SK-N-SH (cell line): ENCODE data around the gene MCTS1. TPM values are rescaled to one million over a fixed set of nuclear protein-coding genes. Genes with fewer than 3 reads are reported as not detected.

Experiments
- CTCF ChIA-PET: fragments of 300-600, 350-600 bp; formaldehyde crosslinking; extraction: SDS; loops from one replicate; lab custom pipeline; 2021; lab: Yijun Ruan, JAX
- POLR2A ChIA-PET: fragments of 350-600 bp; sonication (Branson Sonifier 250); formaldehyde crosslinking; extraction: SDS; loops from one replicate; lab custom pipeline; 2020; ENCODE audit warnings: antibody characterized with exemption, inconsistent platforms; lab: Yijun Ruan, JAX
- DNase-seq: peaks from one replicate; pipeline ENCODE4 v3.0.0; 2012
- H2AFZ ChIP-seq: fragments of 200-600 bp; sonication (generic); 2 replicates; pipeline ENCODE4 v1.8.1; 2016; ENCODE audit warnings: antibody characterized with exemption, mild to moderate bottlenecking, low read depth
- H3F3A ChIP-seq: fragments of 200-600 bp; sonication (generic); replicated peaks from 2 replicates; pipeline ENCODE3; 2016; ENCODE audit warnings: antibody characterized with exemption, mild to moderate bottlenecking; ENCODE audit not compliant: insufficient read depth
- H3K27ac ChIP-seq, 2 experiments: fragments of 200-500 bp in 1 of 2; fragments of 200-600 bp in 1 of 2; sonication (Bioruptor generic) in 1 of 2; sonication (generic), shearing (Covaris generic) in 1 of 2; 2 replicates each; pipeline versions ENCODE4 v1.5.1 to v1.6.1; 2014 to 2016; ENCODE audit warnings: low read depth in 2 of 2, inconsistent platforms in 1 of 2, low read length in 1 of 2, mild to moderate bottlenecking in 1 of 2, mixed read lengths in 1 of 2
- H3K27me3 ChIP-seq: fragments of 200-600 bp; sonication (generic), shearing (Covaris generic); 2 replicates; pipeline ENCODE4 v1.6.1; 2016; ENCODE audit warnings: mixed run types; ENCODE audit not compliant: insufficient read depth
- H3K36me3 ChIP-seq, 2 experiments: fragments of 200-500 bp in 1 of 2; fragments of 200-600 bp in 1 of 2; sonication (Bioruptor generic) in 1 of 2; sonication (generic) in 1 of 2; replicated peaks in 1 of 2; 2 replicates each; pipeline versions ENCODE3 to v1.5.1; 2014 to 2016; ENCODE audit warnings: low read length in 1 of 2, mild to moderate bottlenecking in 1 of 2; ENCODE audit not compliant: insufficient read depth in 2 of 2, control insufficient read depth in 1 of 2
- H3K4me1 ChIP-seq, 2 experiments: fragments of 200-500 bp in 1 of 2; fragments of 200-600 bp in 1 of 2; sonication (Bioruptor generic) in 1 of 2; sonication (generic), shearing (Covaris generic) in 1 of 2; 2 replicates each; pipeline versions ENCODE4 v1.5.1 to v1.6.1; 2014 to 2016; ENCODE audit warnings: low read depth in 1 of 2, low read length in 1 of 2, mixed run types in 1 of 2; ENCODE audit not compliant: insufficient read depth in 2 of 2, control insufficient read depth in 1 of 2
- H3K4me2 ChIP-seq: fragments of 200-600 bp; sonication (generic), shearing (Covaris generic); 2 replicates; pipeline ENCODE4 v1.6.1; 2017; ENCODE audit warnings: mixed run types
- H3K4me3 ChIP-seq, 2 experiments: fragments of 200-500 bp in 1 of 2; fragments of 200-600 bp in 1 of 2; sonication (Bioruptor generic) in 1 of 2; sonication (generic), shearing (Covaris generic) in 1 of 2; 2 replicates each; pipeline versions ENCODE4 v1.5.1 to v1.8.1; 2014 to 2016; ENCODE audit warnings: low read depth in 2 of 2, inconsistent platforms in 1 of 2, low read length in 1 of 2, mild to moderate bottlenecking in 1 of 2, mixed read lengths in 1 of 2, moderate library complexity in 1 of 2
- H3K79me2 ChIP-seq: fragments of 200-600 bp; sonication (generic); 2 replicates; pipeline ENCODE4 v1.8.1; 2017; ENCODE audit warnings: mild to moderate bottlenecking; ENCODE audit not compliant: insufficient read depth
- H3K9ac ChIP-seq: fragments of 200-600 bp; sonication (generic); 2 replicates; pipeline ENCODE4 v1.6.1; 2017; ENCODE audit warnings: mixed run types
- H3K9me2 ChIP-seq: fragments of 200-600 bp; sonication (generic); 2 replicates; pipeline ENCODE4 v1.6.1; 2017; ENCODE audit warnings: mixed run types
- H3K9me3 ChIP-seq: fragments of 200-600 bp; sonication (generic); 2 replicates; pipeline ENCODE4 v1.6.1; 2017; ENCODE audit warnings: mixed run types, mild to moderate bottlenecking, moderate library complexity
- H4K20me1 ChIP-seq: fragments of 200-600 bp; sonication (generic); 2 replicates; pipeline ENCODE4 v1.6.1; 2017; ENCODE audit warnings: mild to moderate bottlenecking, mixed run types; ENCODE audit not compliant: insufficient read depth
- CHD2 ChIP-seq: fragments of 150-350 bp; IDR thresholded peaks from 2 replicates; pipeline ENCODE4 v1.6.1; 2018; ENCODE audit warnings: low read length; ENCODE audit not compliant: partially characterized antibody
- EZH2phosphoT487 ChIP-seq: fragments of 200-600 bp; sonication (generic); IDR thresholded peaks from 2 replicates; pipeline ENCODE4 v1.6.1; 2017; ENCODE audit warnings: low read depth, mixed run types, mild to moderate bottlenecking, antibody characterized with exemption, moderate library complexity, borderline replicate concordance
- FOXJ3 ChIP-seq: sonication (generic); formaldehyde crosslinking; IDR thresholded peaks from 2 replicates; pipeline ENCODE4 v1.5.1; 2020; ENCODE audit warnings: mild to moderate bottlenecking, missing genetic modification reagents
- GABPA ChIP-seq: IDR thresholded peaks from 2 replicates; pipeline ENCODE4 v1.4.0; 2012; ENCODE audit warnings: low read depth, mild to moderate bottlenecking
- JUND ChIP-seq: IDR thresholded peaks from 2 replicates; pipeline ENCODE4 v1.4.0; 2012
- MEF2A ChIP-seq: IDR thresholded peaks from 2 replicates; pipeline ENCODE4 v1.4.0; 2012; ENCODE audit warnings: low read depth, borderline replicate concordance
- NFIC ChIP-seq: IDR thresholded peaks from 2 replicates; pipeline ENCODE4 v1.4.0; 2012; ENCODE audit warnings: borderline replicate concordance
- NRF1 ChIP-seq: IDR thresholded peaks from 2 replicates; pipeline ENCODE4 v1.6.1; 2012; ENCODE audit warnings: low read depth, mild to moderate bottlenecking, low read length
- POLR2AphosphoS5 ChIP-seq: IDR thresholded peaks from 2 replicates; pipeline ENCODE4 v1.6.1; 2012; ENCODE audit warnings: low read depth, low read length
- RAD21 ChIP-seq: IDR thresholded peaks from 2 replicates; pipeline ENCODE4 v1.6.1; 2012; ENCODE audit warnings: mild to moderate bottlenecking, low read length
- RFX5 ChIP-seq: IDR thresholded peaks from 2 replicates; pipeline ENCODE4 v1.6.1; 2012; ENCODE audit warnings: mild to moderate bottlenecking, improper control_type of control experiment, low read length
- TAF1 ChIP-seq: IDR thresholded peaks from 2 replicates; pipeline ENCODE4 v1.6.1; 2012; ENCODE audit warnings: low read depth, mild to moderate bottlenecking, low read length, moderate library complexity, borderline replicate concordance
- TCF12 ChIP-seq: IDR thresholded peaks from 2 replicates; pipeline ENCODE4 v1.4.0; 2012
- TEAD4 ChIP-seq: IDR thresholded peaks from 2 replicates; pipeline ENCODE4 v1.4.0; 2012; ENCODE audit warnings: mild to moderate bottlenecking, borderline replicate concordance; ENCODE audit not compliant: insufficient read depth
- YY1 ChIP-seq: IDR thresholded peaks from 2 replicates; pipeline ENCODE4 v1.4.0; 2012; ENCODE audit warnings: low read depth, mild to moderate bottlenecking
- WGBS: methylation state at CpG from one replicate; pipeline ENCODE4 v1.1.6; 2017; ENCODE audit warnings: low lambda C conversion rate; 5-methylcytosine and 5-hydroxymethylcytosine counted together
- polyA plus RNA-seq, 3 experiments: library from polyadenylated mRNA; depleted of rRNA; stranded (reverse); fragments of >200 nt; gene quantifications; 2 replicates each; pipeline ENCODE4 v1.2.3, GENCODE V29; 2012
- TF ChIP-seq, protein P1 (sequence below): IDR thresholded peaks from 2 replicates; pipeline ENCODE4 v1.4.0; 2012; ENCODE audit warnings: low read depth, borderline replicate concordance
- TF ChIP-seq, protein P2 (sequence below): fragments of 150-350 bp; IDR thresholded peaks from 2 replicates; pipeline ENCODE4 v1.6.1; 2017; ENCODE audit warnings: antibody characterized with exemption, low read length, low read depth, borderline replicate concordance
- TF ChIP-seq, protein P3 (sequence below): fragments of 150-350 bp; IDR thresholded peaks from 2 replicates; pipeline ENCODE4 v1.6.1; 2016; ENCODE audit warnings: mild to moderate bottlenecking, low read depth, low read length

Gene MCTS1
- polyA plus RNA-seq, 1 of the 3 experiments (the other 2 are of a cell fraction), result 62.1 TPM

DNA sequence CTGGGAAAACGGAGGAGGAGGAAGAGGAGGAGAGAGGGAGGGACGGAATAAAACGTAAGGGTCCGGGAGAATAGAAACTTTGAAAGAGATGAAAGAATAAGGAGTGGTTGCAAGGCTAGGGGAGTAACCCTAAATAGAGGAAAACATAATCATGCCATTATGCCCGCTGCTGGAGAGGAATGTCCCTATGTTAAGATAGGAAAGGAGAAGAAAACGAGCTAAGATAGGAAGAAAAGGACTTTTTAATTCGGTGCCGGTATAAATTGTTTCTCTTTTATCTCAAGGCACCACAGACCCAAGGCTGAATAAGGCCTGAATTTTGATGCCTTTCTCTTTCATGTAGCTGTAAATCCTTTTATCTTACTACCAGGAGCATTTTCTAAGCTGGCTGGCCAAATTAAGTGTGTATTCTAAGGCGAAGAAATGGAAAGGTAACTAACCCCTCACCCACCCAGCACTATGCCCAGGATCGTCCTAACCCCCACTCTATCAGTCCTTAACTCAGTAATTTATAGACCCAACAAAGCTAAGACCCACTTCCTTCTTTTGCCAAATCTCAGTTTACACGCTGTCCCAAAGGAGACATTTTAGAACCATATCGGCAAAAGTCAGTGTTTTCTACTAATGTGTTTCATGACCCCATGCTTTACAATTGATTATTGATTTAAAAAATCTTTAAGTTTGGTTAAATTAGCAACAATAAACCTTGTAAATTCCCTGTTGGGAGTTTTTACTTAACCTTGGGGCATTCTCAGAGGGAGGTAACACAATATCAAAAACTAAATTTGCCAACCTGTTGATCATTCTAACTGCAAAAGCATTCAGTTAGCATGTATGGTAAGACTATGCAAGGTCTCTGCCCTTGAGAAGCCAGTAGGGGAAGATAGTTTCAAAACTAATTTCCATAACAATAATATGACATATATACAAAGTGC is 42.0 kb upstream of the MCTS1 start:
- Histone ChIP-seq H3K27ac (peak overlapping the region; percentile 89 to 96), H3K9me3 (no peaks in the 10 kb centered on the region), H3K9ac (peak overlapping the region; percentile 97), H3K4me2 (peak overlapping the region; percentile 72), H3K4me3 (peak overlapping the region; percentile 77 to 78), H3K9me2 (no peaks in the 10 kb centered on the region), H3K36me3 (peaks cover 6 to 11% of the 10 kb centered on the region in 2 experiments), H4K20me1 (no peaks in the 10 kb centered on the region; the same call in 1 of the 2 replicates), H3F3A (peaks cover 16% of the 10 kb centered on the region), H3K79me2 (peaks cover 36% of the 10 kb centered on the region), H3K4me1 (peaks cover 0 to 4% of the 10 kb centered on the region in 2 experiments; a peak in 2 of 4 replicates), H2AFZ (peak overlapping the region; percentile 90), H3K27me3 (no peaks in the 10 kb centered on the region)
- WGBS, result 16% methylated on average over 12 of the region's 12 CpGs
- ChIA-PET CTCF (interaction anchor here (0.6 to 1.3 kb wide), 6 partner anchors 9 to 546 kb away, joined by 3 to 4 read pairs (median 4); partner anchors contain the start of gene MCTS1), POLR2A (interaction anchor here (0.6 to 3.3 kb wide), 4 partner anchors 42 to 101 kb away, joined by 3 to 43 read pairs (median 4); partner anchors contain the start of gene MCTS1)
- TF ChIP-seq POLR2AphosphoS5 (peak; percentile 41; the same call in 1 of the 2 replicates), GABPA (peak; percentile 2; the same call in 1 of the 2 replicates), RFX5 (no peak), TEAD4 (no peak), TCF12 (no peak), EZH2phosphoT487 (no peak), NRF1 (no peak), CHD2 (no peak)
- TF ChIP-seq, protein P1, sequence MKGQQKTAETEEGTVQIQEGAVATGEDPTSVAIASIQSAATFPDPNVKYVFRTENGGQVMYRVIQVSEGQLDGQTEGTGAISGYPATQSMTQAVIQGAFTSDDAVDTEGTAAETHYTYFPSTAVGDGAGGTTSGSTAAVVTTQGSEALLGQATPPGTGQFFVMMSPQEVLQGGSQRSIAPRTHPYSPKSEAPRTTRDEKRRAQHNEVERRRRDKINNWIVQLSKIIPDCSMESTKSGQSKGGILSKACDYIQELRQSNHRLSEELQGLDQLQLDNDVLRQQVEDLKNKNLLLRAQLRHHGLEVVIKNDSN, result no peak
- DNase-seq, result no peak

DNA sequence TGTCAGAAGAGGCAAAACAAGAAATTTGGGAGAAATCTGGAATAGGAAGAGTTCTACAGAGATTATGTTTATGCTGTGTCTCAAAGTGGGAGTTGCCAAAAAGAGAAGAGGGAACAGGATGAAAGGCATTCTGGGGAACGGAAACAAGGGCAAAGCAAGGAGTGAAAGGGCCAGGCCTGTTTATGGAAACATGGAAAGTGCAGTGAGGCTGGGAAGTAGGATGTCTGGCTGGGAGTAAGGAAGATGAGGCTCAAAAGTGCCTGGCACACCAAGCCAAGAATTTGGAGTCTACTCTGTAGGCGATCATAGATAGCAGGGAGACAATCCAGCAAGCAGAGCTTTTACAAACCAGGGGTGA is 41.4 kb upstream of the MCTS1 start:
- CTCF ChIA-PET, result no interaction called here
- no peaks in the 10 kb centered on the region for H3K27me3 ChIP-seq
- peak overlapping the region in 1 of 2 experiments; percentile 96; a peak in 2 of 4 replicates for H3K27ac ChIP-seq
- H3K9ac ChIP-seq, result no peak overlapping the region; the same call in 1 of the 2 replicates
- H3F3A ChIP-seq, result peaks cover 16% of the 10 kb centered on the region
- H4K20me1 ChIP-seq, result no peaks in the 10 kb centered on the region; the same call in 1 of the 2 replicates
- DNase-seq, result no peak
- H3K9me2 ChIP-seq, result no peaks in the 10 kb centered on the region
- H3K4me3 ChIP-seq, result peak overlapping the region in 1 of 2 experiments; percentile 77; a peak in 1 of 4 replicates
- H3K36me3 ChIP-seq, result peaks cover 2 to 4% of the 10 kb centered on the region in 2 experiments
- no peak overlapping the region for H2AFZ ChIP-seq
- 92% methylated on average over 2 of the region's 2 CpGs for WGBS
- H3K4me2 ChIP-seq, result peak overlapping the region; percentile 72; the same call in 1 of the 2 replicates
- H3K4me1 ChIP-seq, result peaks cover 0 to 4% of the 10 kb centered on the region in 2 experiments; a peak in 2 of 4 replicates
- no peak for TF ChIP-seq FOXJ3
- TF ChIP-seq MEF2A, result no peak
- TF ChIP-seq JUND, result no peak
- TF ChIP-seq GABPA, result no peak
- TF ChIP-seq, protein P2, sequence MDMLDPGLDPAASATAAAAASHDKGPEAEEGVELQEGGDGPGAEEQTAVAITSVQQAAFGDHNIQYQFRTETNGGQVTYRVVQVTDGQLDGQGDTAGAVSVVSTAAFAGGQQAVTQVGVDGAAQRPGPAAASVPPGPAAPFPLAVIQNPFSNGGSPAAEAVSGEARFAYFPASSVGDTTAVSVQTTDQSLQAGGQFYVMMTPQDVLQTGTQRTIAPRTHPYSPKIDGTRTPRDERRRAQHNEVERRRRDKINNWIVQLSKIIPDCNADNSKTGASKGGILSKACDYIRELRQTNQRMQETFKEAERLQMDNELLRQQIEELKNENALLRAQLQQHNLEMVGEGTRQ, result no peak
- no peak for TF ChIP-seq NFIC
- no peak for TF ChIP-seq YY1
- no peak for TF ChIP-seq CHD2
- TF ChIP-seq, protein P3, sequence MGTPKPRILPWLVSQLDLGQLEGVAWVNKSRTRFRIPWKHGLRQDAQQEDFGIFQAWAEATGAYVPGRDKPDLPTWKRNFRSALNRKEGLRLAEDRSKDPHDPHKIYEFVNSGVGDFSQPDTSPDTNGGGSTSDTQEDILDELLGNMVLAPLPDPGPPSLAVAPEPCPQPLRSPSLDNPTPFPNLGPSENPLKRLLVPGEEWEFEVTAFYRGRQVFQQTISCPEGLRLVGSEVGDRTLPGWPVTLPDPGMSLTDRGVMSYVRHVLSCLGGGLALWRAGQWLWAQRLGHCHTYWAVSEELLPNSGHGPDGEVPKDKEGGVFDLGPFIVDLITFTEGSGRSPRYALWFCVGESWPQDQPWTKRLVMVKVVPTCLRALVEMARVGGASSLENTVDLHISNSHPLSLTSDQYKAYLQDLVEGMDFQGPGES, result no peak
- TF ChIP-seq RAD21, result no peak
- TF ChIP-seq TAF1, result no peak
- TF ChIP-seq TCF12, result no peak
- no peak for TF ChIP-seq NRF1
- TF ChIP-seq, all 33 proteins: peak for 0
- Histone ChIP-seq H3K9me3 (no peaks in the 10 kb centered on the region), H3K79me2 (peaks cover 30% of the 10 kb centered on the region)
- POLR2A ChIA-PET, result no interaction called here
